GM19452 (cell line): ENCODE measurements around the gene IL17RD.

Experiments
- ATAC-seq: cut with Tn5 transposase; IDR thresholded peaks from one replicate; pipeline ENCODE4 v1.9.1; 2021; ENCODE audit not compliant: unreplicated experiment

IL17RD gene

GRCh38 chr3:57158813-57159738, 6.1 kb downstream of the IL17RD start:
- no peak for ATAC-seq

- ATAC-seq, result no peak
Observed at GRCh38 chr3:57158325-57158724, 6.8 kb downstream of the IL17RD start.

- no peak for ATAC-seq
Observed at GRCh38 chr3:57157545-57157944, 7.6 kb downstream of the IL17RD start.

- ATAC-seq, result no peak
Observed at GRCh38 chr3:57155310-57155643, 9.9 kb downstream of the IL17RD start.

GRCh38 chr3:57154470-57155309, 10.5 kb downstream of the IL17RD start:
- no peak for ATAC-seq

GRCh38 chr3:57152151-57153143, 12.7 kb downstream of the IL17RD start:
- ATAC-seq, result no peak

GRCh38 chr3:57151749-57152148, 13.4 kb downstream of the IL17RD start:
- no peak for ATAC-seq

GRCh38 chr3:57151021-57151449, 14.1 kb downstream of the IL17RD start:
- no peak for ATAC-seq

GRCh38 chr3:57150113-57150581, 15.0 kb downstream of the IL17RD start:
- no peak for ATAC-seq

- ATAC-seq, result no peak
Observed at GRCh38 chr3:57147071-57147470, 18.1 kb downstream of the IL17RD start.

GRCh38 chr3:57145852-57146251, 19.3 kb downstream of the IL17RD start:
- ATAC-seq, result no peak

- no peak for ATAC-seq
Observed at GRCh38 chr3:57144952-57145351, 20.2 kb downstream of the IL17RD start.

GRCh38 chr3:57143886-57144459, 21.2 kb downstream of the IL17RD start:
- ATAC-seq, result no peak

GRCh38 chr3:57142411-57142723, 22.8 kb downstream of the IL17RD start:
- ATAC-seq, result no peak

GRCh38 chr3:57141719-57142410, 23.3 kb downstream of the IL17RD start:
- ATAC-seq, result no peak

GRCh38 chr3:57140894-57141293, 24.3 kb downstream of the IL17RD start:
- ATAC-seq, result no peak

GRCh38 chr3:57135964-57136719, 29.0 kb downstream of the IL17RD start:
- no peak for ATAC-seq

GRCh38 chr3:57133157-57133556, 32.0 kb downstream of the IL17RD start:
- no peak for ATAC-seq

GRCh38 chr3:57132674-57133073, 32.5 kb downstream of the IL17RD start:
- ATAC-seq, result no peak
